Nephron progenitor cell (in vitro differentiated cells): Measurements from ENCODE around the gene ADAMTS14.
A peak's percentile ranks its signal among the peaks of the same experiment; 100 is the strongest.

ENCODE experiments used
- DNase-seq: peaks from one replicate; pipeline ENCODE4 v3.0.0; 2021
- H3K27ac Mint-ChIP-seq: 2 replicates; pipeline ENCODE4 v1.8.0; 2021; ENCODE audit warnings: mild to moderate bottlenecking, moderate library complexity, mixed read lengths
- H3K27me3 Mint-ChIP-seq: 2 replicates; pipeline ENCODE4 v1.8.0; 2021; ENCODE audit warnings: mild to moderate bottlenecking, low read depth, mixed read lengths; ENCODE audit not compliant: poor library complexity
- H3K36me3 Mint-ChIP-seq: 2 replicates; pipeline ENCODE4 v1.8.0; 2021; ENCODE audit warnings: low read depth, mixed read lengths
- H3K4me1 Mint-ChIP-seq: 2 replicates; pipeline ENCODE4 v1.8.0; 2021; ENCODE audit warnings: mixed read lengths
- H3K4me3 Mint-ChIP-seq: 2 replicates; pipeline ENCODE4 v1.8.0; 2021; ENCODE audit warnings: mild to moderate bottlenecking, moderate library complexity, mixed read lengths
- H3K9me3 Mint-ChIP-seq: 2 replicates; pipeline ENCODE4 v1.8.0; 2021; ENCODE audit warnings: mild to moderate bottlenecking, moderate library complexity, mixed read lengths
- CTCF ChIP-seq: fragments of 200-600 bp; sonication (generic); IDR thresholded peaks from 2 replicates; pipeline ENCODE4 v1.5.0; 2021; ENCODE audit warnings: antibody characterized with exemption

The ADAMTS14 gene

GRCh38 chr10:70728328-70728727 is 56.0 kb downstream of the ADAMTS14 start:
- Mint-ChIP-seq H3K27ac (no peak overlapping the region), H3K4me1 (peaks cover 5% of the 10 kb centered on the region), H3K4me3 (no peak overlapping the region), H3K9me3 (no peaks in the 10 kb centered on the region), H3K36me3 (no peaks in the 10 kb centered on the region), H3K27me3 (peaks cover 25% of the 10 kb centered on the region)
- no peak for TF ChIP-seq CTCF
- no peak for DNase-seq

- Mint-ChIP-seq H3K4me3 (no peak overlapping the region), H3K9me3 (no peaks in the 10 kb centered on the region), H3K27ac (no peak overlapping the region), H3K36me3 (no peaks in the 10 kb centered on the region), H3K27me3 (peaks cover 36% of the 10 kb centered on the region), H3K4me1 (peaks cover 9% of the 10 kb centered on the region)
- no peak for TF ChIP-seq CTCF
- DNase-seq, result no peak
These were observed 57.6 kb downstream of the ADAMTS14 start for GRCh38 chr10:70729763-70730357.

GRCh38 chr10:70730955-70731354 is 58.6 kb downstream of the ADAMTS14 start:
- peaks cover 37% of the 10 kb centered on the region for H3K27me3 Mint-ChIP-seq
- DNase-seq, result no peak
- peak overlapping the region; percentile 64 for H3K27ac Mint-ChIP-seq
- H3K9me3 Mint-ChIP-seq, result no peaks in the 10 kb centered on the region
- no peak for TF ChIP-seq CTCF
- H3K4me1 Mint-ChIP-seq, result peaks cover 20% of the 10 kb centered on the region
- H3K36me3 Mint-ChIP-seq, result no peaks in the 10 kb centered on the region
- no peak overlapping the region for H3K4me3 Mint-ChIP-seq

GRCh38 chr10:70732569-70732968 is 60.3 kb downstream of the ADAMTS14 start:
- Mint-ChIP-seq H3K27me3 (peaks cover 41% of the 10 kb centered on the region), H3K36me3 (no peaks in the 10 kb centered on the region), H3K9me3 (no peaks in the 10 kb centered on the region), H3K27ac (no peak overlapping the region), H3K4me3 (no peak overlapping the region), H3K4me1 (peaks cover 25% of the 10 kb centered on the region)
- no peak for DNase-seq
- no peak for TF ChIP-seq CTCF

- no peaks in the 10 kb centered on the region for H3K36me3 Mint-ChIP-seq
- DNase-seq, result no peak
- H3K27me3 Mint-ChIP-seq, result peaks cover 43% of the 10 kb centered on the region
- H3K9me3 Mint-ChIP-seq, result no peaks in the 10 kb centered on the region
- H3K27ac Mint-ChIP-seq, result peak overlapping the region; percentile 51
- no peak for TF ChIP-seq CTCF
- no peak overlapping the region for H3K4me3 Mint-ChIP-seq
- peaks cover 28% of the 10 kb centered on the region for H3K4me1 Mint-ChIP-seq
These were observed 60.7 kb downstream of the ADAMTS14 start for GRCh38 chr10:70733051-70733450.

GRCh38 chr10:70735161-70735560 is 62.9 kb downstream of the ADAMTS14 start:
- H3K4me3 Mint-ChIP-seq, result no peak overlapping the region

More at GRCh38 chr10:70735161-70735560, 62.9 kb downstream of the ADAMTS14 start:
- no peaks in the 10 kb centered on the region for H3K36me3 Mint-ChIP-seq
- H3K27ac Mint-ChIP-seq, result no peak overlapping the region
- DNase-seq, result no peak
- H3K9me3 Mint-ChIP-seq, result no peaks in the 10 kb centered on the region
- peaks cover 44% of the 10 kb centered on the region for H3K4me1 Mint-ChIP-seq
- no peak for TF ChIP-seq CTCF
- peaks cover 37% of the 10 kb centered on the region for H3K27me3 Mint-ChIP-seq
